ENCODE data around the gene GPC6.

DNA sequence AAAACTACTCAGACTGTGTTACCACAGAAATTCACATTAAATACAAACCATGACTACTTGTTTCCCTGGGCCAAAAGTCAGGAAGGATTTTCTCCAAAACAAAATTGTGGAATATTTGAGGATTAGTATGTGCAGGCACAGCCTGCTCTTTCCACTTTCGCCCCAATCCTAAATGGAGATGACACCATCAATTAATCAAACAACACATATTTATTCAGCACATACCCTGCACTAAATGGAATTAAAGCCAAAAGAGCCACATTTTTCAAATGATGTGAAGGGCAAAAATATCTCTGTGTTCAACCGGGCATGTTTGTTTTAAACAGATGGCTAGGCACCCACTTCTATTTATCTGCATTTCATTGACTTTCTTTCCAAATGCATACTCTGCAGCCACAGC, 729.8 kb downstream of the GPC6 start:
- TF ChIP-seq GATA2 (IDR thresholded peaks at IDR 0.05; ENCODE audit: low read depth, low read length) (no peak), GATA3 (IDR thresholded peaks at IDR 0.05; ENCODE audit: low read depth, low read length) (no peak)

Measured in SH-SY5Y (cell line).